Measurements from ENCODE around the gene MAP3K10.

MAP3K10 gene

GRCh38 chr19:40174092-40174491 lies 17.1 kb upstream of the MAP3K10 start:
- no peak for DNase-seq (ENCODE audit: low read depth)

GRCh38 chr19:40175820-40176219 lies 15.4 kb upstream of the MAP3K10 start:
- no peak for DNase-seq (ENCODE audit: low read depth)

GRCh38 chr19:40177286-40178070 lies 13.7 kb upstream of the MAP3K10 start:
- no peak for DNase-seq (ENCODE audit: low read depth)

- no peak for DNase-seq (ENCODE audit: low read depth)
Observed at GRCh38 chr19:40178756-40179155, 12.5 kb upstream of the MAP3K10 start.

- DNase-seq (ENCODE audit: low read depth): no peak
Observed at GRCh38 chr19:40184273-40184672, 7.0 kb upstream of the MAP3K10 start.

GRCh38 chr19:40191836-40192646 lies 815 bp downstream of the MAP3K10 start:
- no peak for DNase-seq (ENCODE audit: low read depth)

- DNase-seq (ENCODE audit: low read depth): no peak
Observed at GRCh38 chr19:40192758-40193586, 1.7 kb downstream of the MAP3K10 start.

GRCh38 chr19:40193587-40193849 lies 2.3 kb downstream of the MAP3K10 start:
- no peak for DNase-seq (ENCODE audit: low read depth)

GRCh38 chr19:40198272-40198990 lies 7.2 kb downstream of the MAP3K10 start:
- DNase-seq (ENCODE audit: low read depth): no peak

- no peak for DNase-seq (ENCODE audit: low read depth)
Observed at GRCh38 chr19:40200341-40201099, 9.3 kb downstream of the MAP3K10 start.

- DNase-seq (ENCODE audit: low read depth): no peak
Observed at GRCh38 chr19:40204381-40204780, 13.2 kb downstream of the MAP3K10 start.

- no peak for DNase-seq (ENCODE audit: low read depth)
Observed at GRCh38 chr19:40205760-40206159, 14.5 kb downstream of the MAP3K10 start.

GRCh38 chr19:40208602-40209001 lies 17.4 kb downstream of the MAP3K10 start:
- no peak for DNase-seq (ENCODE audit: low read depth)

GRCh38 chr19:40210889-40211288 lies 19.7 kb downstream of the MAP3K10 start:
- DNase-seq (ENCODE audit: low read depth): no peak

GRCh38 chr19:40213251-40213829 lies 22.1 kb downstream of the MAP3K10 start:
- DNase-seq (ENCODE audit: low read depth): no peak

GRCh38 chr19:40213882-40214570 lies 22.8 kb downstream of the MAP3K10 start:
- no peak for DNase-seq (ENCODE audit: low read depth)

GRCh38 chr19:40214936-40215335 lies 23.7 kb downstream of the MAP3K10 start:
- no peak for DNase-seq (ENCODE audit: low read depth)

GRCh38 chr19:40216013-40216776 lies 25.0 kb downstream of the MAP3K10 start:
- DNase-seq (ENCODE audit: low read depth): no peak

- no peak for DNase-seq (ENCODE audit: low read depth)
Observed at GRCh38 chr19:40216777-40217026, 25.5 kb downstream of the MAP3K10 start.
